Body of pancreas (tissue), 4 donors: ENCODE data around the gene SLC1A7.

Experiments used
- CTCF ChIP-seq, 7 experiments: fragments of 450-650 bp in 4 of 7; fragments of 200-600 bp in 3 of 7; sonication (generic) in 3 of 7; IDR thresholded peaks; one replicate each; pipeline ENCODE4 v1.5.1; 2016 to 2019; ENCODE audit warnings: antibody characterized with exemption in 7 of 7
- POLR2A ChIP-seq, 3 donors: fragments of 450-650 bp; IDR thresholded peaks; one replicate each; pipeline ENCODE4 v1.6.1; 2016; ENCODE audit warnings: antibody characterized with exemption in 3 of 3, mild to moderate bottlenecking in 2 of 3

GRCh38 chr1:53130878-53131589, 11.4 kb downstream of the SLC1A7 start:
- TF ChIP-seq POLR2A (IDR thresholded peaks at IDR 0.05) (no peak), CTCF (IDR thresholded peaks at IDR 0.05) (no peak)
